Activated naive CD4-positive, alpha-beta T cell treated with Interleukin-2 at 50 U/mL for 16 hours (primary cell): ENCODE results near the gene LGR4.
A peak's percentile ranks its signal among the peaks of the same experiment; 100 is the strongest.
"Not testable (repeated sequence)": the region's sequence is repeated elsewhere in the genome, so short reads cannot be mapped to it uniquely, and the experiment has no call there.

Experiments used
- DNase-seq: peaks from one replicate; pipeline ENCODE4 v3.0.0-alpha.2; 2020

Gene LGR4

DNA sequence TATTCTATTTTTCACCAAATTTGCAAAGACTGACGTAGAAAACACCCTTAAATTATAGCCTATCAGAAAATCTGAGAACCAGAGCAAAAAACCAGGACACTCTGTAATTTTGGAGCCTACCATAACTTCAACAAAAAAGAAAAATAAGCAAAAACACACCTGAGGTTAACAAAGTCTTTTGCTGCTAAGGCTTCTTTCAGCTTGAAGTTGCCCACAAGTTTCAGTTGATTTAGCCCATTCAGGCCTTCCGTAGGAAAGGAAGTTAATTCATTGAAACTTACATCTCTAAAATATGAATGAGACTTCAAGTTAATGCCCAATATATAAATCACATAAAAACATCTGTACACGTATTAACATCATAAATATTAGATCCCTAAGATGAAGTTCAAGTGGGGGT, 99.2 kb downstream of the LGR4 start:
- DNase-seq, result no peak

DNA sequence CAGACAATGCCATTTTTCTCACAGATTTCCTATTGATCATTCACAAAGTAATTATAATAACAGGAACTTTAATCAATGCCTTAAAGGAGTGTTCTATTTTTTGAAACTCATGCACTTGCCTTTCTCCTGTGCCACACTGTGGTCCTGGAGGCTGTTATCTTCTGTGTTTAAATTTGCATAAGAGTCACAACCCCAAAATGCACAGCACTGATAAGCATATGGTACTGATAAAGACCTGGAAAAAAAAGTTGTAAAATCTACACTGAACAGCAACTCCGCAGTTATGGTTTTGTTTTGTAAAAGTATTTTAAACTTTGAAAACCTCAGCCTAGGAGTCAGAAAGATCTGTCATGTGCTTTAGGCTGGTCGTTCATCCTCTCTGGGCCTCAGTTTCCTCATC, 100.4 kb downstream of the LGR4 start:
- DNase-seq, result no peak

DNA sequence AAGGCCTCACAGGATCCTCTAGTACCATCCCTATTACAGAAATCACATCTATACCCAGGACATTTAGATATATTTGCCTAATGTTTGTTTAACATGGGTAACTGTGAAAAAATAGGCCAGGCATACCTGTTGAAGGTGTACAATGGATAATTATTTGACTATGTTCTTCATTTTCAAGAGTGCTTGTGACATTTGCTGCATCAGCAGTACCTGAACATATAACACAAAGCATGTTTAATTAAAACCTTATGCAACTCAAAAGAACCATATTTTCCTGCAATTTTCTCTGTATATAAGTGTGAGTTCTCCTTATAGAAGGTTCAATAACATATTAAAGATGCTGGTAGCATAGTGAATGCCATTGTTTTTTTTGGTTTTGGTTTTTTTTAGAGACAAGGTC, 101.1 kb downstream of the LGR4 start:
- no peak for DNase-seq

DNA sequence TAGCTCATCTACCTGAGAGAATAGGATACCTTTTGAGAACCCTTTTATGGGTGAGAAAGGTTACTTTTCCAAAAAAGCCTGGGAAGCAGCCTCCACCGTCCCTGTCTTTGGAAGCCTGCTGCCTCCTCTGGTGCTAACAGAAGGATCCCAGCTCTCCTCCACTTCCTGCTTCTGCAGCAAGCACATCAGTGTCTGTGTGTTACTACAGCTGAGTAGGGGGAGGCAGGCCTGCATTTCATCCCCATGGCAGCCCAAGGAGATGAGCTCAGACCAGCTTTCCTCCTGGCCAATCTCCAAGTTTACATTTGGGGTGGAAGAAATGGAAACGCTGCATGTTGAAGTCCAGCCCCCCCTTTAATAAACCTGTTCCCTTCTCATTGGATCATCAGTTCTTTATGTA, 102.2 kb downstream of the LGR4 start:
- DNase-seq, result no peak

DNA sequence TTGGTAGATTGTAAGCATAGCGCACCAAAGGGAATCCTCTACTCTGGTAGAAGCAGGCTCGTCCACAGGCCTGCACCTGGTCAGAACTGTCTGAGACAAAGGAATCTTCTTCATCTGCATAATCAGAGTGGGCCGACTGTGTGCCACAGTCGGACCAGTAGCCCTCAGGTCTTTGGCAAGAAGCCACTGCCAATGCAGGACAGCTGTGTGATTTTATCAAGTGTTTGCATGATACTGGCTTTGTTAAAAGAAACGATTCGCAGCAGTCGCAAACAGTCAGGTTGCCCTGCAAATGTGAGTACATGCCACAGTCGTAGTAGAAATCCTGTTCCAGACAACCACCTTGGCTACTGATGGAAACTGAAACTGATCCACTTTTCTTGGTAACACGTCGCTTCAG, 104.7 kb downstream of the LGR4 start:
- DNase-seq, result no peak

DNA sequence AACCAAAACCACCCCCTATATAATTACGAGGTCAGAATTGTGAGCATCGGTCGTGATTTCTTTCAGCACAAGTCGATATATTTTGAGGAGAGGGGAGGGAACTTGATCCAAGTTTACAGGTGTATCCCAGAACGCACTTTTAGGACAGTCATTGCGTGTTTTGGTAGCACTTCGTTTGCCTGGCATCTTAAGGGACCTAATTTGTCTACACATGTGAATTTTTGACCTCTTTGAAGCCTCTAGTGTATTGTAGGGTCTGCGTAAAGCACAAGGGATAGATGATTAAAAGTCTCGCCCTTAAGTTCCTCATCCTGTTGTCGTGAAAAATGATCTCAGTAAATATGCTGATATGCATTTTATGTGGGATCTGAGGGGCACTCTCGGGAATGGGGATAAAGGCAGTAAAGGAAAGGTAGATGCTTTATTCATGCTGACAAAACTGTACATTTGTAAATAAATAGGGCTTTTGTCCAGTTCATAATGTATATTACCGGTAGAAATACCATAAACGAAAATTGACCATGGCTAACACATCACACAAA, 108.9 kb downstream of the LGR4 start:
- DNase-seq, result no peak

DNA sequence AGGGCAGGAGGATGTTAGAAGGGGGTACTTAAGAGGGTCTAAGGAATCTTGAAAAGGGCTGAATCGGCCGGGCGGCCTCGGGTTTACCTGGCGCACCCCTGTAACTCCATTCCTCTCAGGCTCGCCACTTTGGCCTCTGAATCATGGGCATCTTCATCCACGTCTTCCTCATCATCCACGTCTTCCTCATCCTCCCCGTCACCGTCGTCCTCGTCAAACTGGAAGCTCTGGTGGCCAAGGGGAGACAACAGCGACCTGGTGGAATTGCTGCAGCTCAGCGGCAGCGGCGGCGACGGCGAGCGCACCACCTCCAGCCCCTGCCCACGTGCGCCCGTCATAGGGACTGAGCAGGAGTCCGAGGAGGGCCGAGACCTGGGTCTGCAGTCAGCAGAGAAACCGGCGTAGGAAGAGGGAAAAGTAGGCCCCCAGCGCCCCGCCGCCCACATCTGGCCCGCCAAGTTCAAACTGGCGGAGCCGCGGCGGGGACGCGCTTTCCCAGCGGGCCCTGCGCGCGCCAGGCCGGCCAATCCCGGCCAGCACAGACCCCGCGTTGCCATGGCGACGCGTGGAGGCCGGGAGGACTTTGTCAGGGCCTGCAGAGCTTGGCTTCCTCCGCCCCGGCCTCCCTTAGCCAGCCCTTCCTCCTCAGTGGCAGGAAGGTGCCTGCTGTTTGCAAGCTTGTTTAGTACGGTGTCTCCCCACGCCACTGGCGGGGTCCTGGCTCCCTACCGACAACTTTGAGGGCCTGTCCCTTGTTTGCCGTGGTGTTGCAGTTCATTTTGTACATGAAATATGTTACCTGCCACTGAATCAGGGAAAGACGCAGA, 109.6 kb downstream of the LGR4 start, which contains the start of gene CCDC34:
CCDC34 (minus strand) TSS at position 467 of the 827 bp plus-strand sequence; CDS start at position 446, 21 bp downstream.
- peak; percentile 85 for DNase-seq

DNA sequence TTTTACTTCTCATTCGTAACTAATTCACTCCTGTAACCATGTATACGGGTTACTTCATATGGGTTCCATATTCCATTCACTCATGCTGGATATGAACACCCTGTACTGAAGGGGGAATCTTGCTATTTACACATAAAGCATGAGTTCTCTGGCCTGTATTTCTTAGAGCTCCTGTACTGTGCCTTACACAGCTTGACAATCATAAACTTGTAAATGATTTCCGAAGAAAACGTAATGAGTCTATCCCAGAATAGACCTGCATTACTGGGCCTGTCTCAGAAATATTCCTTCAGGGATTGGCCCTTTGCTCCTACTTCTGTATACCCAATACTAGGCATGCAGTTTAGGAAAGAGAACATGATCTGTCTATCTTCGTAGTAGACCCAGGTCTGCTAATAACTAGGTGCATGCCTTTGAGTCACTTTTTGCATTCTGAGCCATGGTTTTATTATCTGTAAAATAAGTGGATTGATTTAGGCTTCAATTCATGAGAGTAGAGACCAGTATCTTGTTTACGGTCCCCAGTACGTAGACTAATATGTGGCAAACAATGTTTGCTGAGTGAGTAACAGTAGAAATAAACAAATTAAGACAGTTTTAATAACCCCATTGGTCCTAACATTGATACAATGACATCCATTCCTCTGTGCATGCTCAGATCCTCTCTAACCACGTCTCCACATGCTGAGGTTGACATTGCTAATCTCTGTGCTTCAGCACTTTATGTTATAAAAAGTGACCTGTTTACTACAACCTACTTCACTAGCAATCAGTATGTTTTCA, 110.8 kb downstream of the LGR4 start:
- no peak for DNase-seq

DNA sequence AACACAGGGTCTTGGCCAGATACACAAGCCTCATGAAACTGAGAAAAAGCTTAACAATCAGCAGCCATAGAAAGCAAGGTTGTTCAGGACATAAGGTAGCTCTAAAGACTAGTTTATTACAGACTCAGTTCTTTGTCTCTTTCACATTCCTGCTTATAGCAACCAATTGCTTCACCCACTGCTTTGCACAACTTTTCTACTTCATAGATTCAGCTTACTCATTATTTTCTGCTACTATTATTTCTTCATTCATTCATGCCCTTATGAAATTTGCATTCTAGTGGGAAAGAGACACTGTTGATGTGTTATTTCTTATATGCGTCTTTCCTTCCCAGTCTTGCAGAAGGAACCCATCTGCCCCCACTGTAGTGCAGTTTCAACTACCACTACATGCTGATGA, 114.3 kb downstream of the LGR4 start:
- DNase-seq, result no peak

DNA sequence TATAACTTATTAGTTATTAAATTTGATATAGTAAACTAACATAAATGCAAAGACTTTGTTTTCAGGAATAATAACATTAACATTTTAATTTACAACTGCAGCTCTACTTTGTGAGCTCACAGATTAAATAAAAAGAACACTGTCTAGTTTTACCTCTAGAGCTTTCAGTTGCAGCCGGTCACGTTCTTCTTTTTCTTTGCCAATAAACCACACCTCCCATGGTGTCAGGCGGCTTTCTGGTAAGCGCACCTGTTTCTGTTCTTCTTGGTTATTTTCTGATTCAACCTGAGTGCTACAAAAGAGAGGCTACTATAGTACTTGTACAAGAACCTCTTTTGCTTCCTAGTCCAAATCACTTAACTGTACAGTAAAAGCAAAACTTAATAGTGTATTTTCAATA, 115.3 kb downstream of the LGR4 start:
- no peak for DNase-seq

DNA sequence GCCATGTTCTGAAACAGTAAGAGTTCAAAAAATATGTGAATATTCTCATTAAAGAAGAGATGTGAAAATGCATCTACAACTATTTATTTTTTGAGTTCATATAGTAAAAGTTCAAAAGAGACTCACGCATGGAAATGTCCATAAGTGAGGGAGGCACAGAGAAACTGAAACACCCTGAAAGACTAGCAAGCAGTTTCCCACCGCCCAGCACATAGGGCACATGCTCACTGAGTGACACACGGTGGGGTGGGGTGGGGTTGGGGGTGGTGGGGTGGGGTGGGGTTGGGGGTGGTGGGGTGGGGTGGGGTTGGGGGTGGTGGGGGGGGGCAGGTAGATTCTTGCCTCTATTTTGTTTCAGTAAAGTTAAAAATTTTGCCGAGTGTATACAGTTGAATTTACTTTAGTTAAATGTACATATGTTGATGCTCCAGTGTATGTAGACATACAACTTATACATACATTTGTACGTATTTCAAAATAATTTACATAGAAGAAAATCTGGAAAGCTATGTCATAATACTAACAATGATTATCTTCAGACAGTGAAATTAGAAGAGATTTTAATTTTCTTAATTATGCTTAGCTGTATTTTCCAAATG, 115.9 kb downstream of the LGR4 start:
- no peak for DNase-seq

DNA sequence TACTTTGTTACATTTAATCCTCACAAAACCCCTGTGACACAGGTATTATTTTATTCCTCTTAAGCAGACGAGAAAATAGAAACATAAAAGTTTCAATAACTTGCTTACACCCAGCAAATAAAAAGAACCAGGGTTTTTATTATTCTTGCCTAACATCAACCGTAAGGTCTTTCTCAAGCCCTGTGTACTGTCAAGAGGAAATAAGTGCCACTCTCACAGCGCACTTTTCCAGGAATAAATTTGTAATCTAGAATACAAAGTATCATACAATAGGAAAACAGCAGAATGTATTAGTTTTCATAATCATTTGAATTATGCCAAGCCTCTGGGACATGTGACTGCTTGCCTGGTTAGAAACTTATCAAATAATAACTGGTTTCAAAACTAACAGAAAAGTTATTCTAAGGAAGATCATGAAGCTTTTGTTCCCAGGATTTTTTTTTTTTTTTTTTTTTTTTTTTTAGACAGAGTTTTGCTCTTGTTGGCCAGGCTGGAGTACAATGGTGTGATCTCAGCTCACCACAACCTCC, 117.0 kb downstream of the LGR4 start:
- DNase-seq, result no peak

DNA sequence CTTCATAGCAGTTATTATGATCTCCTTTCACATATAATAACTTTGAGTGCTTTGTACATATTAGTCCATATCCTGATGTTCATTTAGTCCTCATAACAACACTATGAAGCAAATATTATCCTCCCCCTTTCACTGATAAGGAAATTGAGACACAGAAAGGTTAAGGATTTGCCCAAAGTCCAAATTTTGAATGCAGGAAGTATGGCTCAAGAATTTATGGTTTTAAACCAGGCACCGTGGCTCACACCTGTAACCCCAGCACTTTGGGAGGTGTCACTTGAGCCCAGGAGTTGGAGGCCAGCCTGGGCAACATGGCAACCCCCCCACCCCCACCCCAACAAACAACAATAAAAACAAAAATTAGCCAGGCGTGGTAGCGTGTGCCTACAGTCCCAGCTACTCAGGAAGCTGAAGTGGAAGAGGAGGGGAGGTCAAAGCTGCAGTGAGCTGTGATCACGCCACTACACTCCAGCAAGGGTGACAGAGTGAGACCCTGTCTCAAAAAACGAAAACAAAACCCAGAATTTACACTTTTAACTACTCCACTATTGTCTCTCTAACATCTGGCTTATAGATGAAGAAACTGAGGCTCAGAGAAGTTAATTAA, 118.1 kb downstream of the LGR4 start:
- DNase-seq, result no peak

DNA sequence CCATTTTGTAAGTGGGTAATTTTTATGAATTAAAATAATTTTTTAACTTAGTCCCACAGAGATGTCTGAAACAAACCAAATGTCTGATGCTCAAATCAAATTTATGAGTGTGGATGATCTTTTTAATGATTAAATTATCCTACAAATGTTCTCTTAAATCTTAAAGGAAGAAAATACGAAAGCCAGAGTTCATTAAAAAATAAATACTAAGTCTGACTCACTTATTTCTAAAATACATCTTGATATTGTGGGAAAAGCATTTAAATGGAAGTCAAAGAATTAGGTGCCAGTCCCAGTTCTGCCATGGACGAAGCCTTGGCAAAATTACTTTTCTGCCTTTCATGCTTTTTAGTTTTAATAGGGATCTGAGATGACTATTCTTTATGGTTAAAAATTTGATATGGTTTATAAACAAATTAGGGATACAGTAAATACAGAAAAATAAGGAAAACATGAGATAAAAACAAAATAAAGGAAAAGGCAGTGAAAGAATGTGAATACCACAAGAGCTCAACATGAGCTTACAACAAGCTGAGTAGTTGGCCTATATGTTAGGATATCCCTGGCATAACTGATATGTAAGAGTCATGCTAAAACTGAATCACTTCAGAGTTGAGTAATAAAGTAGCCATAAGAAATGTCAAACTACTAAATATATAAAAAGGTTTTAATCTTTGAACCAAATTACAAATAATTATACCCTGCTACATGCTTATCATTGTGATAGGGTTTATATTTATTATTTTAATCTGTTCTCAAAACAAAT, 118.8 kb downstream of the LGR4 start:
- no peak for DNase-seq

DNA sequence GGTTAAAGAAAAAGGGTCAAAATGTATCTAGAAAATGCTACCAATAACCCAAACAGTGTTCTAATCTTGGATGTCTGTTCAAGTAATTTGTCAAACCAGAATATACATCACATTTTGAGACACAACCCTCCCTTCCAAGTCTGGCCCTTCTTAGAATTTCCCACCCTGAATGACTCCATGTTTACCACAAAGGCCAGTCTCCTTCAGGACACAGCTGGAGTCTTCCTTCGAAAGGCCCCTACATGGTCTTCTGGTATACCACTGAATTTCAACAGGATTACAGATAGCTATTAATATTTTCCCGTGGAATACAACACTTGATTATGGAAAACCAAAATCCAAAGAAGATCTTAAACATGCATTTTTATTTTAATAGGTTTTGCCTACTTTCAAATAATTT, 119.8 kb downstream of the LGR4 start:
- DNase-seq, result no peak

DNA sequence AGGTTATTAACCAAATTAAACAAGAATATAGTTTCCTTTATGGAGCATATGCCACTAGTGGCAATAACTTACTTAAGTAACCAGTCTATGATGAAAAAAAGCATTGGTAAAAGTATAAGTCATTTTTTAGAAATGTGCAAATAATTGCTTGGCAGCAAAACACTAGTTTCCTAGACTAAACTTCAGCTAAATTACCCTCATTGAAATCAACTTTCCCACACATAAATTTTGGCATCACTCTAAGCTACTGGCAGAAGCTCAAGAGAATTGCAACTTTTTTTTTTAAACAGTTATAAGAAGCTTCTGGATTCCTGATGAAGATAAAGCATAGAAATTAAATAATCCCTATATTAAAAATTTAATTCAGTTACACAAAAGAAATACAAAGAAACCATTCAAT, 122.1 kb downstream of the LGR4 start:
- no peak for DNase-seq

DNA sequence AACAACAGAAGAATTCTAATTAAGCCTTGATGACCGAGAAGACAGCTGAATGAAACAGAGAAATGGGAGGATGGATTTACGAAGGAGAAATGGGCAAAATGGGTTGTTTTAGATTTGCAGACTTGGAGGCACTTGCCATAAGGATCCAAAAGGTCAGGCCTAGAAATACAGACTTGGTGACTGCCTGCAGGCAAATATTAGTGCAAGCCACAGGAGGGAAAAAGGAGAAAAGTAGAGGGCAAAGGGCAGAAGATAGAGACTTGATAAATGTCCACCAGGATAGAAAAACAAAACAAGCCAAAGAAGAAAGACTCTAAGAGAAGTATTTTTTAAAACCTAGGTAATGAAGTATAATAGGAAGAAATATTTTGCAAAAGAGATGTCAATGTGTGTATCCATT, 122.7 kb downstream of the LGR4 start:
- DNase-seq, result no peak

DNA sequence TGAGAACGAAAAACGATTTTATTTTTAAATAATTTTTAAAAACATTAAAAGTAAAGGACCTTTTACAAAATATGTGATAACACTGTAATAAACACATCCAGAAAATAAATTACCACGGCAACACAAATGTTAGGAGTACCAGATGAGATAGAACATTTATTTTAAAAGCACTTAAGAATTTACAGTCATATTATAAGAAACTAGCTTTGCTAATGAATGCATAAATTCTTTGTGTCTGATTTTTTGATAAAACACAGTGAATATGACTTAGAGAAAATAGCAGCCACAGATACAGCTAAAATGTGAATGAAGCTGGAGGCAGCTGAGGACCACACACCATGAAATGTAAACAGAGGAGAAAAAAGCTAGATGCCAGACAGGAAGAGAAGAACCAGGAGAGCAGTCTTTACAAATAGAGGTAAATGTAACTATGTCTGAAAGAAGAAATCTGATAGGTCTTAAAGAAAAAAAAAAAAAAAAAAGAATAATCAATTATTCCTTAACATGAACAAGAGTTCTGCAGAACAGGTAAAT, 124.2 kb downstream of the LGR4 start:
- DNase-seq, result no peak

DNA sequence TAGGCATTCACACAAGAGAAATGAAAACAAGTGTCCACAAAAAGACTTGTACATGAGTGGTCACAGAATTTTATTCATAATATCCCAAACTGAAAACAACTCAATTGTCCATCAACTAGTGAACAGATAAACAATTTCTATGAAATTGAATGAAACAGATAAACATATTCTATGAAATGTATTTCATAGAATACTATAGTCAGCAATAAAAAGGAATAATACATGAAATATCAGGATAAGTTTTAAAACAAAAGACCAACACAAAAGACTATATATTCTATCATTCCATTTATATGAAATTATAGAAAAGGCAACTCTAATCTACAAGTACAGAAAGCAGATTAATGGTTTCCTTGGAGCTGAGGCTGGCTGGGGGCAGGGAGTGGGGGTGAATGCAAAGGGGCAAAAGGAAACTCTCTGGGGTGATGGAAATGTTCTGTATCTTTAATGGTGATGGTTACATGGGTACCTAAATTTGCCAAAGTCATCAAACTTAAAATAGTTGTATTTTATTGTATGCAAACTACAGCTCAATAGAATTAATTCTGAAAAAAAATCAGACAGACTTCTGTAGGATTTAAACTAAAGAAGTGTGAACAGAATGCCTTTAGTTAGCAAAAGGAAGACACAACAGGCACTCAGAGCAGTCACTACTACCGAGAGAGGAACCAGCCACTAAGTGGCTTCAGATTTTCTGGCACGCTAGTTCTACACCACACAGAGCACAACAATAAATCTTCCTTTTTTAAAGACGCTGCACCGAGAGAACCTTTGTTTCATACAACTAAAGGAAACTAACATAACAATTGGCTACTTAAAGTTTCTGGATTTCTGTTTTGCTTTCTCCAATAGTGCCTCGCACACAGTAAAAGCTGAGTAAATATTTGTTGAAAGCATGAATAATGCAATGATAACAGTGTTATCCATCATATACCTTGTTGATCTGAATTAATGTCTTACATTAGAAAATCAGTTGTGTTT, 124.9 kb downstream of the LGR4 start:
- no peak for DNase-seq

DNA sequence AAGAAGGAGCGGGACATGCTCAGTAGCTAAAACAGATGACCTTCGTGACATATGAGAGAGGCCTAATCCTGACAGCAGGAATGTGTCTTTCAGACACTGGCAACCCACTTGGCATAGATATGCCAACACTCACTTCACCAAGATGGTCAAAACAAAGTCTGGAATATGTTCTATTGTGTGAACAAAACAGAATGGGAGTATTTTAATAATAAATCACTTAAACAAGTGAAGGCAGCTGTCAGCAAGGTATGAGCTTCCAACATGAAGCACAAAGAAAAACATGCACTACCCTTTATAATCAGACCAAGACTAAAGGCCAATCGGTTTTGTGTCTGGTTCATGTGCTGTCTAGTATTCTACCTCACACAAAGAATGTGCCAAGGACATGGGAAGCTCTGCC, 132.6 kb downstream of the LGR4 start:
- DNase-seq, result no peak

DNA sequence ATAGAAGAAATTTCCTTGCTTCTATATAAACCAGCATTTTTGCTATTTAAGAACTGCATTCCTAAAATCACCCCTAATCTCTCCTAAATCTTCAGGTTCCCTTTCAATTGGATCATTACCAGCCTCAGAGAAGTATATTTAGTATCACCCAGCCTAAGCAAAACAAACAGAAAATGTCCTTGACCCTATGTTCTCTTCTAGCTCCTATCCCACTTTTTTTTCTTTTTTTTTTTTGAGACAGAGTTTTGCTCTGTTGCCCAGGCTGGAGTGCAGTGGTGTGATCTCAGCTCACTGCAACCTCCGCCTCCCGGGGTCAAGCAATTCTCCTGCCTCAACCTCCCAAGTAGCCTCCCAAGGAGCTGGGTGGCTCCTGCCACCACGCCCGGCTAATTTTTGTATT, 137.8 kb downstream of the LGR4 start:
- DNase-seq, result not testable (repeated sequence)
